ENCODE measurements around the gene SLC7A9.

SLC7A9 gene

DNA sequence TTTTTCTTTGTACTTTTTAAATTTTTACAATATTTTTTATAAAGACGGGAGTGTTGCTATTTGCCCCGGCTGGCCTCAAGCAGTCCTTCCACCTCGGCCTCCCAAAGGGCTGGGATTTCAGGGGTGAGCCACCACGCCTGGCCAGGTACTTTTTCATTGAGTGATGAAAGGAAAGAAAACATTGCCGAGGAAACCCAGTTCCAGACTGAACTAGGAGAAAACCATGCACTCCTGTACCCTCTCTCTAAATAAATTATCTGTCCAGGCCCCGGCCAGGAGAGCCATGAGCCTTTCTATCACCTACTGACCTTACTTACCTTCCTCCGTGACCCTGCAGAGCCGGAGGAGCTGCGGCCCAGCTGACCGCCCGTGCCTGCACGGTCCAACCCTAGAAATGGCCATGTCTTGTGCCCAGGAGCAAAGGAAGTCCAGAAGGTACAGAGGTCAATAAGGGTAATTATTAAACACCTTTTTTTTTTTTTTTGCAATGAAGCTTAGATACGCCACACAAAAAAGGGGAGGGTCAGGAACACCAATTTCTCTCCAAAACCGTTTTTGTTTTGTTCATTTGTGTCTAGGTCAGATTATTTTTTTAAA lies at the start of gene SLC7A9:
Gene SLC7A9, minus strand, starts transcription at position 399 of the 597 bp plus-strand sequence. CDS start 1,233 bp downstream, outside the sequence.
- no peak within 1 kb of the TSS for H3K27ac ChIP-seq (ENCODE audit: low read depth, low read length)
- no peak within 1 kb of the TSS for H3K9ac ChIP-seq (ENCODE audit: low read length)

GRCh38 chr19:32919365-32919764 lies 49.8 kb upstream of the SLC7A9 start:
- Histone ChIP-seq H3K9ac (ENCODE audit: low read length) (no peak overlapping the region), H3K9me3 (ENCODE audit: control insufficient read depth, insufficient read depth, low read depth, low read length) (no peaks in the 10 kb centered on the region), H3K27ac (ENCODE audit: low read depth, low read length) (peak overlapping the region; percentile 47; the same call in 1 of the 2 replicates), H3K4me1 (ENCODE audit: control insufficient read depth, insufficient read depth, low read length) (peaks cover 13% of the 10 kb centered on the region), H3K27me3 (ENCODE audit: control insufficient read depth, insufficient read depth, low read length) (no peaks in the 10 kb centered on the region), H3K4me3 (ENCODE audit: low read depth, low read length) (no peak overlapping the region), H3K36me3 (ENCODE audit: control insufficient read depth, insufficient read depth, low read length) (peaks cover 13% of the 10 kb centered on the region)

More for the DNA sequence above, at the start of gene SLC7A9:
- no peaks in the 10 kb centered on the region for H3K36me3 ChIP-seq (ENCODE audit: control insufficient read depth, insufficient read depth, low read length)
- no peaks in the 10 kb centered on the region for H3K9me3 ChIP-seq (ENCODE audit: control insufficient read depth, insufficient read depth, low read depth, low read length)
- no peaks in the 10 kb centered on the region for H3K27me3 ChIP-seq (ENCODE audit: control insufficient read depth, insufficient read depth, low read length)
- no peak within 1 kb of the TSS for H3K4me3 ChIP-seq (ENCODE audit: low read depth, low read length)
- H3K4me1 ChIP-seq (ENCODE audit: control insufficient read depth, insufficient read depth, low read length) = peaks cover 12% of the 10 kb centered on the region; the same call in 1 of the 2 replicates

DNA sequence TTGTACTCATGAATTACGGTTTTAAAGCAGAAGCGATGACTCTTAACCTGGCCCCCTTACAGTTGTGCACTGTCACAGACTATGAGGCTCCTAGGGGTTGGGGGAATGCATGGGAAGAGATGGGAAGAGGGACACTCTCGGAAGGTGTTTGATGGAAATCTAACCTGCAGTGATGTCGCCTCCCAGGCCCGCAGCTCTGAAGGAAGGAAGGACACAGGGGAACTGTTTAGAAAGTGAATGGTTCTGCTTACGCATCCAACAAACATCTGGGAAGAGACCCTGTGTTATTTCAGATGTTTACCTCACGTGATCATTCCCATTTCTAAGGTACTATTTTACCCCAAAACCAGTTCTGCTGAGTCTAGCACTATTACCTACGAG lies 48.0 kb upstream of the SLC7A9 start:
- Histone ChIP-seq H3K9me3 (ENCODE audit: control insufficient read depth, insufficient read depth, low read depth, low read length) (no peaks in the 10 kb centered on the region), H3K36me3 (ENCODE audit: control insufficient read depth, insufficient read depth, low read length) (peaks cover 9% of the 10 kb centered on the region), H3K27me3 (ENCODE audit: control insufficient read depth, insufficient read depth, low read length) (no peaks in the 10 kb centered on the region), H3K27ac (ENCODE audit: low read depth, low read length) (no peak overlapping the region), H3K4me1 (ENCODE audit: control insufficient read depth, insufficient read depth, low read length) (peaks cover 13% of the 10 kb centered on the region), H3K9ac (ENCODE audit: low read length) (no peak overlapping the region), H3K4me3 (ENCODE audit: low read depth, low read length) (no peak overlapping the region)

DNA sequence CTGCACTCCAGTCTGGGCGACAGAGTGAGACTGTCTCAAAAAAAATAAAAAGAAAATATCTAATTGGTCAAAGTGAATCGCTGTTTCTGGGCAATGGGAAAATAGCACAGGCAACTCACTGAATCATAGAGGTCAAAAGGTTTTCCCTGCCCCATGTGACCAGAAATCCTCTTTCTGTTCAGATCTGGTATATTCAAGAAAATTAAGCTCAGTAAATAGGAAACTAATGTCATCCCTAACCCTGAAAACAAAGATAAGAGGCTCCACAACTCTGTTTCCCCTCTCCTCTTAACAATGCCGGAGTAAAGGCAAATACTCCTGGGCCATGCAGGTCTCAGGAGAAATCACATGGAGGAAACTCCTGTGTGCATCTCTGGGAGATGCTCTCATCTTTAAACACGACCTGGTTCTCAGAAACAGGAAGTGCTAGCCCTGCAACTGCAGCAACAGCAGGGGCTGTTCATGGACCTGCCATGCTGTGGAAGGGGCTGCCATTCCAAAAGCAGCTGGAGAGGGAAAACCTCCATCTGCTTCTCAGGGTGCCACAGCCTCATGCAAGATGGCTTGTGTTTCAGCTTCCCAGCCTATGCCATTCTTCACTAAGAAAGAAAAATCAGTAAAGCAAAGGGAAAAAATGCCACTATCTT lies 47.5 kb upstream of the SLC7A9 start:
- H3K9ac ChIP-seq (ENCODE audit: low read length) = no peak overlapping the region
- H3K4me3 ChIP-seq (ENCODE audit: low read depth, low read length) = no peak overlapping the region
- H3K27ac ChIP-seq (ENCODE audit: low read depth, low read length) = no peak overlapping the region
- no peaks in the 10 kb centered on the region for H3K27me3 ChIP-seq (ENCODE audit: control insufficient read depth, insufficient read depth, low read length)
- H3K4me1 ChIP-seq (ENCODE audit: control insufficient read depth, insufficient read depth, low read length) = peaks cover 13% of the 10 kb centered on the region
- no peaks in the 10 kb centered on the region for H3K9me3 ChIP-seq (ENCODE audit: control insufficient read depth, insufficient read depth, low read depth, low read length)
- peaks cover 9% of the 10 kb centered on the region for H3K36me3 ChIP-seq (ENCODE audit: control insufficient read depth, insufficient read depth, low read length)

- H3K9me3 ChIP-seq (ENCODE audit: control insufficient read depth, insufficient read depth, low read depth, low read length) = no peaks in the 10 kb centered on the region
- peaks cover 4% of the 10 kb centered on the region; the same call in 1 of the 2 replicates for H3K36me3 ChIP-seq (ENCODE audit: control insufficient read depth, insufficient read depth, low read length)
- H3K4me3 ChIP-seq (ENCODE audit: low read depth, low read length) = no peak overlapping the region
- no peak overlapping the region for H3K9ac ChIP-seq (ENCODE audit: low read length)
- peaks cover 13% of the 10 kb centered on the region for H3K4me1 ChIP-seq (ENCODE audit: control insufficient read depth, insufficient read depth, low read length)
- H3K27me3 ChIP-seq (ENCODE audit: control insufficient read depth, insufficient read depth, low read length) = no peaks in the 10 kb centered on the region
- no peak overlapping the region for H3K27ac ChIP-seq (ENCODE audit: low read depth, low read length)
These were observed 45.5 kb upstream of the SLC7A9 start for GRCh38 chr19:32914879-32915660.

GRCh38 chr19:32911467-32911866 lies 41.9 kb upstream of the SLC7A9 start:
- H3K4me1 ChIP-seq (ENCODE audit: control insufficient read depth, insufficient read depth, low read length) = no peaks in the 10 kb centered on the region
- H3K36me3 ChIP-seq (ENCODE audit: control insufficient read depth, insufficient read depth, low read length) = peaks cover 4% of the 10 kb centered on the region
- no peak overlapping the region for H3K4me3 ChIP-seq (ENCODE audit: low read depth, low read length)
- H3K9me3 ChIP-seq (ENCODE audit: control insufficient read depth, insufficient read depth, low read depth, low read length) = no peaks in the 10 kb centered on the region
- no peak overlapping the region for H3K27ac ChIP-seq (ENCODE audit: low read depth, low read length)
- no peaks in the 10 kb centered on the region for H3K27me3 ChIP-seq (ENCODE audit: control insufficient read depth, insufficient read depth, low read length)
- no peak overlapping the region for H3K9ac ChIP-seq (ENCODE audit: low read length)

- Histone ChIP-seq H3K9me3 (ENCODE audit: control insufficient read depth, insufficient read depth, low read depth, low read length) (no peaks in the 10 kb centered on the region), H3K4me3 (ENCODE audit: low read depth, low read length) (no peak overlapping the region), H3K9ac (ENCODE audit: low read length) (no peak overlapping the region), H3K27me3 (ENCODE audit: control insufficient read depth, insufficient read depth, low read length) (no peaks in the 10 kb centered on the region), H3K4me1 (ENCODE audit: control insufficient read depth, insufficient read depth, low read length) (no peaks in the 10 kb centered on the region), H3K27ac (ENCODE audit: low read depth, low read length) (no peak overlapping the region), H3K36me3 (ENCODE audit: control insufficient read depth, insufficient read depth, low read length) (peaks cover 4% of the 10 kb centered on the region)
These were observed 41.3 kb upstream of the SLC7A9 start for GRCh38 chr19:32910874-32911273.

GRCh38 chr19:32910094-32910493 lies 40.5 kb upstream of the SLC7A9 start:
- Histone ChIP-seq H3K4me3 (ENCODE audit: low read depth, low read length) (no peak overlapping the region), H3K27me3 (ENCODE audit: control insufficient read depth, insufficient read depth, low read length) (no peaks in the 10 kb centered on the region), H3K9me3 (ENCODE audit: control insufficient read depth, insufficient read depth, low read depth, low read length) (peaks cover 4% of the 10 kb centered on the region; the same call in 1 of the 2 replicates), H3K9ac (ENCODE audit: low read length) (no peak overlapping the region), H3K36me3 (ENCODE audit: control insufficient read depth, insufficient read depth, low read length) (peaks cover 4% of the 10 kb centered on the region), H3K27ac (ENCODE audit: low read depth, low read length) (no peak overlapping the region), H3K4me1 (ENCODE audit: control insufficient read depth, insufficient read depth, low read length) (no peaks in the 10 kb centered on the region)

DNA sequence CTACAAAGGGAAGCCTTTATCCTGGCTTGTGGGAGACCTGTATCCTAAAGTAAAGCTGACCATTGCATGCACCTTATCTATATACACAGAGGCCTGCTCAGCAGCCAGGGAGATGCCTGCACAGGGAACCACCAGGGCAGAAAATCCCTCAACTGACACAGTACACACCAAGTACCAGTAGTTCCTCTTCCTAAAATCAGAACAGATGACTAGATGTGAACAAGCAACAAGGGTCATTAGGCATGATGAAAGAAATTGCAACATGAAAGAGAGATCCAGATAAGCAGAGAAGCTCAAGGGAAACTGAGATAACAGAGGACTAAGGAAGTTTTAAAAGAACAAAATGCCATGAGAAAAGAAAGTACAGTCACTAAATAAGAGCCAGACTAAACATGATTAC lies 39.7 kb upstream of the SLC7A9 start:
- Histone ChIP-seq H3K4me1 (ENCODE audit: control insufficient read depth, insufficient read depth, low read length) (no peaks in the 10 kb centered on the region), H3K4me3 (ENCODE audit: low read depth, low read length) (no peak overlapping the region), H3K27me3 (ENCODE audit: control insufficient read depth, insufficient read depth, low read length) (no peaks in the 10 kb centered on the region), H3K9me3 (ENCODE audit: control insufficient read depth, insufficient read depth, low read depth, low read length) (peaks cover 4% of the 10 kb centered on the region; the same call in 1 of the 2 replicates), H3K27ac (ENCODE audit: low read depth, low read length) (no peak overlapping the region), H3K9ac (ENCODE audit: low read length) (no peak overlapping the region), H3K36me3 (ENCODE audit: control insufficient read depth, insufficient read depth, low read length) (peaks cover 4% of the 10 kb centered on the region)

- Histone ChIP-seq H3K27me3 (ENCODE audit: control insufficient read depth, insufficient read depth, low read length) (no peaks in the 10 kb centered on the region), H3K4me3 (ENCODE audit: low read depth, low read length) (no peak overlapping the region), H3K4me1 (ENCODE audit: control insufficient read depth, insufficient read depth, low read length) (no peaks in the 10 kb centered on the region), H3K27ac (ENCODE audit: low read depth, low read length) (no peak overlapping the region), H3K36me3 (ENCODE audit: control insufficient read depth, insufficient read depth, low read length) (no peaks in the 10 kb centered on the region; the same call in 1 of the 2 replicates), H3K9me3 (ENCODE audit: control insufficient read depth, insufficient read depth, low read depth, low read length) (peaks cover 4% of the 10 kb centered on the region; the same call in 1 of the 2 replicates), H3K9ac (ENCODE audit: low read length) (no peak overlapping the region)
These were observed 39.1 kb upstream of the SLC7A9 start for GRCh38 chr19:32908641-32909190.
